Measurements from ENCODE around the gene CEP89.
"Not testable (repeated sequence)": the region's sequence is repeated elsewhere in the genome, so short reads cannot be mapped to it uniquely, and the experiment has no call there.

DNA sequence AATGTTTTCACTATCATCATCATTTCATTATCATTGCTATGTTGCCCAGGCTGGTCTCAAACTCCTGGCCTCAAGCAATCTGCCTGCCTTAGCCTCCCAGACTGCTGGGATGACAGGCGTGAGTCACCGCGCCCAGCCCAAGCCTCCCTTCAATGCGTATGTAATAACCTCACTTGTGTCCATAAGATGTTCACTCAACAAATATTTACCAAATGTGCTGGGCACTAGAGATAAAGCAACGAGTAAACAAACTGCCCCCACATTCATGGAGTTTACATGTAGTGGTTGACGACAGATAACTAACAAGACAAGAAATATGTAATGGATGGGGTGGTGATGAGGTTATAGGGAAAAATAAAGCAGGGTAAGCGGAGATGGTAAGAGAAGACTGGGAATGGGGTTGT is 25.3 kb upstream of the CEP89 start:
- TF ChIP-seq, protein P1, sequence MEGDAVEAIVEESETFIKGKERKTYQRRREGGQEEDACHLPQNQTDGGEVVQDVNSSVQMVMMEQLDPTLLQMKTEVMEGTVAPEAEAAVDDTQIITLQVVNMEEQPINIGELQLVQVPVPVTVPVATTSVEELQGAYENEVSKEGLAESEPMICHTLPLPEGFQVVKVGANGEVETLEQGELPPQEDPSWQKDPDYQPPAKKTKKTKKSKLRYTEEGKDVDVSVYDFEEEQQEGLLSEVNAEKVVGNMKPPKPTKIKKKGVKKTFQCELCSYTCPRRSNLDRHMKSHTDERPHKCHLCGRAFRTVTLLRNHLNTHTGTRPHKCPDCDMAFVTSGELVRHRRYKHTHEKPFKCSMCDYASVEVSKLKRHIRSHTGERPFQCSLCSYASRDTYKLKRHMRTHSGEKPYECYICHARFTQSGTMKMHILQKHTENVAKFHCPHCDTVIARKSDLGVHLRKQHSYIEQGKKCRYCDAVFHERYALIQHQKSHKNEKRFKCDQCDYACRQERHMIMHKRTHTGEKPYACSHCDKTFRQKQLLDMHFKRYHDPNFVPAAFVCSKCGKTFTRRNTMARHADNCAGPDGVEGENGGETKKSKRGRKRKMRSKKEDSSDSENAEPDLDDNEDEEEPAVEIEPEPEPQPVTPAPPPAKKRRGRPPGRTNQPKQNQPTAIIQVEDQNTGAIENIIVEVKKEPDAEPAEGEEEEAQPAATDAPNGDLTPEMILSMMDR (IDR thresholded peaks at IDR 0.05): not testable (repeated sequence)
- TF ChIP-seq POLR2A (IDR thresholded peaks at IDR 0.05): not testable (repeated sequence)
